ENCODE measurements around the gene CACNA1C.

DNA sequence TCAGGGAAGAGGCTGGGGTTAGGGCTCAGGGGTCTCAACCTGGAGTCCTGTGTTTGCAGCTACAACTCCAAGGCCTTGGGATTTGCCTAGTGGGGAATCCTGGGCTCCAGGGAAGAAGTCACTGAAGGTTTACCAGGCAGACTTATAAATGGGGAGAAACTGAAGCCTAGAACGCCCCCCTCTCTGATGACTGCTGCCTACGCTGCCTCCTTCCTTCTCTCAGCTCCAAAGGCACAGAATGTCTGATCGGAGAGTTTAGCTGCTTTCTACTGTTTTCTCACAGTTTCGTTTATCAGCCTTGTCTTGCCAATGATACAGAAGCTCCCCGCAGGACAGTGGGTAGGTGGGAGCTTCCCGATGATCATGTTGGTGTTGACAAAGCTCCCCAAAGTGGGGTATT lies 101.7 kb downstream of the CACNA1C start:
- no peak for TF ChIP-seq CTCF (IDR thresholded peaks at IDR 0.05; ENCODE audit: borderline replicate concordance, extremely low read depth, low read length, poor library complexity, severe bottlenecking)
- TF ChIP-seq EZH2 (IDR thresholded peaks at IDR 0.05; ENCODE audit: borderline replicate concordance, low read depth, low read length, severe bottlenecking) = no peak

Measured in DND-41 (cell line).